ENCODE results near the gene DTYMK. TPM values are rescaled to one million over a fixed set of nuclear protein-coding genes. Genes with fewer than 3 reads are reported as not detected.

DTYMK gene
- total RNA-seq, 1 donor from 2014 or later, result 66.7 TPM

DNA sequence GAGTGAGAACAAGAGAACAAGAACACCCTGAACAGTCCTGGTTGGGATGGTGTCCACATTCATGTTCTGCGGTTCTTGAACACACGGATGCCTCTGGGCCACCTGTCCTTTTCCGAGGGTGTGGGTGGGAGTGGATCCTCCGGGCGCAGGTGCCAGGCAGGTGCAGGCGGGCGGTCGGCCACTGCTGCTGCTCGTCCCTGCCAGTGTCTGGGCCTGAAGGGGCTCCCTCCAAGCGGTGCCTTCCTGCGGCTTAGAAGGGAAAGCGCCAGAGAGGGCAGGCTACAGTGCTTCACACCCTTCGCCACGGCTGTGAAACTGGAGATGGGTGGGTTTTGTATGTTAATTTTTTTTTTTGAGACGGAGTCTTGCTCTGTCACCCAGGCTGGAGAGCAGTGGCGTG lies 39.8 kb upstream of the DTYMK start:
- no peak overlapping the region for H3K4me3 Mint-ChIP-seq
- TF ChIP-seq, protein P1, sequence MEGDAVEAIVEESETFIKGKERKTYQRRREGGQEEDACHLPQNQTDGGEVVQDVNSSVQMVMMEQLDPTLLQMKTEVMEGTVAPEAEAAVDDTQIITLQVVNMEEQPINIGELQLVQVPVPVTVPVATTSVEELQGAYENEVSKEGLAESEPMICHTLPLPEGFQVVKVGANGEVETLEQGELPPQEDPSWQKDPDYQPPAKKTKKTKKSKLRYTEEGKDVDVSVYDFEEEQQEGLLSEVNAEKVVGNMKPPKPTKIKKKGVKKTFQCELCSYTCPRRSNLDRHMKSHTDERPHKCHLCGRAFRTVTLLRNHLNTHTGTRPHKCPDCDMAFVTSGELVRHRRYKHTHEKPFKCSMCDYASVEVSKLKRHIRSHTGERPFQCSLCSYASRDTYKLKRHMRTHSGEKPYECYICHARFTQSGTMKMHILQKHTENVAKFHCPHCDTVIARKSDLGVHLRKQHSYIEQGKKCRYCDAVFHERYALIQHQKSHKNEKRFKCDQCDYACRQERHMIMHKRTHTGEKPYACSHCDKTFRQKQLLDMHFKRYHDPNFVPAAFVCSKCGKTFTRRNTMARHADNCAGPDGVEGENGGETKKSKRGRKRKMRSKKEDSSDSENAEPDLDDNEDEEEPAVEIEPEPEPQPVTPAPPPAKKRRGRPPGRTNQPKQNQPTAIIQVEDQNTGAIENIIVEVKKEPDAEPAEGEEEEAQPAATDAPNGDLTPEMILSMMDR (conservative IDR thresholded peaks at IDR 0.05), result no peak
- H3K27ac Mint-ChIP-seq, result no peak overlapping the region
- no peaks in the 10 kb centered on the region for H3K27me3 Mint-ChIP-seq
- peaks cover 3% of the 10 kb centered on the region for H3K9me3 Mint-ChIP-seq
- H3K36me3 Mint-ChIP-seq, result peaks cover 25% of the 10 kb centered on the region
- DNase-seq (ENCODE audit: extremely low spot score, unreplicated experiment), result no peak
- no peaks in the 10 kb centered on the region for H3K4me1 Mint-ChIP-seq (ENCODE audit: unreplicated experiment)

- H3K27me3 Mint-ChIP-seq, result no peaks in the 10 kb centered on the region
- no peak overlapping the region for H3K4me3 Mint-ChIP-seq
- H3K9me3 Mint-ChIP-seq, result peaks cover 7% of the 10 kb centered on the region
- peaks cover 30% of the 10 kb centered on the region for H3K36me3 Mint-ChIP-seq
- TF ChIP-seq, protein P1 (conservative IDR thresholded peaks at IDR 0.05), result no peak
- H3K4me1 Mint-ChIP-seq (ENCODE audit: unreplicated experiment), result no peaks in the 10 kb centered on the region
- no peak overlapping the region for H3K27ac Mint-ChIP-seq
- no peak for DNase-seq (ENCODE audit: extremely low spot score, unreplicated experiment)
Observed at GRCh38 chr2:241724975-241725870, 38.6 kb upstream of the DTYMK start.

- TF ChIP-seq, protein P1 (conservative IDR thresholded peaks at IDR 0.05), result no peak
- Mint-ChIP-seq H3K27me3 (no peaks in the 10 kb centered on the region), H3K4me3 (no peak overlapping the region), H3K36me3 (peaks cover 31% of the 10 kb centered on the region), H3K4me1 (ENCODE audit: unreplicated experiment) (no peaks in the 10 kb centered on the region), H3K27ac (no peak overlapping the region), H3K9me3 (peaks cover 7% of the 10 kb centered on the region)
- no peak for DNase-seq (ENCODE audit: extremely low spot score, unreplicated experiment)
Observed at GRCh38 chr2:241724259-241724974, 37.8 kb upstream of the DTYMK start.

- TF ChIP-seq, protein P1 (conservative IDR thresholded peaks at IDR 0.05), result no peak
- Mint-ChIP-seq H3K9me3 (peaks cover 7% of the 10 kb centered on the region), H3K36me3 (peaks cover 33% of the 10 kb centered on the region), H3K27me3 (no peaks in the 10 kb centered on the region), H3K27ac (no peak overlapping the region), H3K4me3 (no peak overlapping the region), H3K4me1 (ENCODE audit: unreplicated experiment) (no peaks in the 10 kb centered on the region)
- DNase-seq (ENCODE audit: extremely low spot score, unreplicated experiment), result no peak
Observed at GRCh38 chr2:241722896-241723454, 36.4 kb upstream of the DTYMK start.

GRCh38 chr2:241721852-241722251 lies 35.2 kb upstream of the DTYMK start:
- H3K4me1 Mint-ChIP-seq (ENCODE audit: unreplicated experiment), result no peaks in the 10 kb centered on the region
- no peak overlapping the region for H3K27ac Mint-ChIP-seq
- no peak overlapping the region for H3K4me3 Mint-ChIP-seq
- no peaks in the 10 kb centered on the region for H3K27me3 Mint-ChIP-seq
- H3K36me3 Mint-ChIP-seq, result peaks cover 36% of the 10 kb centered on the region
- no peak for DNase-seq (ENCODE audit: extremely low spot score, unreplicated experiment)
- peaks cover 7% of the 10 kb centered on the region for H3K9me3 Mint-ChIP-seq
- TF ChIP-seq, protein P1 (conservative IDR thresholded peaks at IDR 0.05), result no peak

Data from type B pancreatic cell (in vitro differentiated cells).